ENCODE measurements around the gene TGM6. TPM values are rescaled to one million over a fixed set of nuclear protein-coding genes. Genes with fewer than 3 reads are reported as not detected.

The TGM6 gene
- polyA plus RNA-seq, 3 donors = not detected

- Histone ChIP-seq H3K79me2 (ENCODE audit: insufficient read depth, low read length) (no peaks in the 10 kb centered on the region), H3K36me3 (replicated peaks in 1 of 2; ENCODE audit: control insufficient read depth in 1 of 2, insufficient read depth in 2 of 2, low read length in 2 of 2) (no peaks in the 10 kb centered on the region), H3K4me3 (replicated peaks in 1 of 3; ENCODE audit: low read depth in 2 of 3, low read length in 3 of 3) (no peak overlapping the region), H3K27ac (ENCODE audit: low read depth in 1 of 2, low read length in 2 of 2) (no peak overlapping the region), H3K4me2 (replicated peaks; ENCODE audit: extremely low read depth, low read length, poor library complexity, severe bottlenecking) (no peak overlapping the region), H3K4me1 (ENCODE audit: control insufficient read depth in 1 of 2, insufficient read depth in 2 of 2, low read length in 2 of 2) (no peaks in the 10 kb centered on the region), H3K27me3 (ENCODE audit: control insufficient read depth in 2 of 2, insufficient read depth in 2 of 2, low read length in 2 of 2) (no peaks in the 10 kb centered on the region), H4K20me1 (ENCODE audit: insufficient read depth, low read length) (no peaks in the 10 kb centered on the region), H3K9me3 (replicated peaks in 1 of 2; ENCODE audit: control insufficient read depth in 1 of 2, insufficient read depth in 1 of 2, low read length in 2 of 2) (peaks cover 10 to 22% of the 10 kb centered on the region in 2 donors), H3K9ac (ENCODE audit: insufficient read depth, low read length, poor library complexity, severe bottlenecking) (no peak overlapping the region), H2AFZ (ENCODE audit: insufficient read depth, low read depth, low read length, poor library complexity, severe bottlenecking) (no peak overlapping the region)
- Mint-ChIP-seq H3K4me3 (no peak overlapping the region), H3K4me1 (no peaks in the 10 kb centered on the region), H3K9me3 (peaks cover 10 to 32% (median 21%) of the 10 kb centered on the region in 7 donors), H3K27me3 (ENCODE audit: low read depth in 3 of 3) (peaks cover 1 to 18% (median 13%) of the 10 kb centered on the region in 3 donors), H3K27ac (no peak overlapping the region), H3K36me3 (no peaks in the 10 kb centered on the region)
- intact Hi-C loops (cut with micrococcal nuclease) = no loop called here
- no peak for DNase-seq
- WGBS (ENCODE audit: insufficient coverage) = 80% methylated on average over 7 of the region's 7 CpGs
- TF ChIP-seq CTCF (IDR thresholded peaks at IDR 0.05) = peak; percentile 11
Observed at GRCh38 chr20:2402271-2402980, 21.7 kb downstream of the TGM6 start.

- Histone ChIP-seq H3K9me3 (replicated peaks in 1 of 2; ENCODE audit: control insufficient read depth in 1 of 2, insufficient read depth in 1 of 2, low read length in 2 of 2) (peaks cover under 1 to 11% of the 10 kb centered on the region in 2 donors), H4K20me1 (ENCODE audit: insufficient read depth, low read length) (no peaks in the 10 kb centered on the region), H3K79me2 (ENCODE audit: insufficient read depth, low read length) (no peaks in the 10 kb centered on the region), H3K27me3 (ENCODE audit: control insufficient read depth in 2 of 2, insufficient read depth in 2 of 2, low read length in 2 of 2) (peaks cover 0 to 3% of the 10 kb centered on the region in 2 donors), H3K36me3 (replicated peaks in 1 of 2; ENCODE audit: control insufficient read depth in 1 of 2, insufficient read depth in 2 of 2, low read length in 2 of 2) (no peaks in the 10 kb centered on the region), H2AFZ (ENCODE audit: insufficient read depth, low read depth, low read length, poor library complexity, severe bottlenecking) (no peak overlapping the region), H3K4me2 (replicated peaks; ENCODE audit: extremely low read depth, low read length, poor library complexity, severe bottlenecking) (no peak overlapping the region), H3K4me3 (replicated peaks in 1 of 3; ENCODE audit: low read depth in 2 of 3, low read length in 3 of 3) (no peak overlapping the region), H3K27ac (ENCODE audit: low read depth in 1 of 2, low read length in 2 of 2) (no peak overlapping the region), H3K9ac (ENCODE audit: insufficient read depth, low read length, poor library complexity, severe bottlenecking) (no peak overlapping the region), H3K4me1 (ENCODE audit: control insufficient read depth in 1 of 2, insufficient read depth in 2 of 2, low read length in 2 of 2) (no peaks in the 10 kb centered on the region)
- intact Hi-C loops (cut with micrococcal nuclease) = no loop called here
- H3K4me3 Mint-ChIP-seq = no peak overlapping the region
- no peaks in the 10 kb centered on the region for H3K36me3 Mint-ChIP-seq
- H3K27ac Mint-ChIP-seq = no peak overlapping the region
- WGBS (ENCODE audit: insufficient coverage) = 95% methylated on average over 22 of the region's 24 CpGs
- peaks cover 0 to 22% (median 11%) of the 10 kb centered on the region in 7 donors for H3K9me3 Mint-ChIP-seq
- H3K27me3 Mint-ChIP-seq (ENCODE audit: low read depth in 3 of 3) = peaks cover 3 to 23% (median 13%) of the 10 kb centered on the region in 3 donors
- H3K4me1 Mint-ChIP-seq = no peaks in the 10 kb centered on the region
- DNase-seq = no peak
- no peak for TF ChIP-seq CTCF (IDR thresholded peaks at IDR 0.05)
Observed at GRCh38 chr20:2403291-2404052, 22.8 kb downstream of the TGM6 start.
